Gastrocnemius medialis (tissue), 4 donors: ENCODE measurements around the gene PSMB2.

Source experiments
- CTCF ChIP-seq, 5 experiments: fragments of 450-650 bp in 3 of 5; fragments of 200-600 bp in 2 of 5; sonication (generic) in 2 of 5; IDR thresholded peaks in 4 of 5; conservative IDR thresholded peaks in 1 of 5; 1 replicate in 4 of 5; 2 replicates in 1 of 5; pipeline ENCODE4 v1.5.1; 2016 to 2019; ENCODE audit warnings: antibody characterized with exemption in 5 of 5, mild to moderate bottlenecking in 3 of 5, moderate library complexity in 3 of 5
- POLR2A ChIP-seq, 2 donors: fragments of 450-650 bp; IDR thresholded peaks; one replicate each; pipeline ENCODE4 v1.6.1; 2017; ENCODE audit warnings: antibody characterized with exemption in 2 of 2, mild to moderate bottlenecking in 2 of 2, moderate library complexity in 2 of 2

DNA sequence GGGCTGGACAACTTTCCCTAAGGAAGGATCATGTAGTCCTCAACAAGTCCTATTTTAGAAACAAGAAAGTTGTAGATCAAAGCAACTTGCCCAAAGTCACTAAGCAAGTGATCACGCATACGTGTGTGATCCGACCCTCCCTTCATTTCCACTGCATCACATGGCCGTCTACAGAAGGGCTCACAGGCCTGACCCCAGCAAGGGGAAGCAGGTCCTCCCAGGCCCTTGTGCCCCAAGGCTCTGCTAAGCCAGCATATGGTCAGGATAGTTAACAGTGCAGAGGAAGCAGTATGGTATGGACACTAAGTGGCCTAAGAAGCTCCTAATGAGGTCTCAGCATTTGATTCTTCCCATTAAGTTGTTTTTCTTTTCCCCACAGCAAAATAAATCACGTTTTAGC is 43.5 kb downstream of the PSMB2 start:
- TF ChIP-seq CTCF (IDR thresholded peaks at IDR 0.05 in 4 of 5, conservative IDR thresholded peaks at IDR 0.05 in 1 of 5) = no peak
- TF ChIP-seq POLR2A (IDR thresholded peaks at IDR 0.05) = no peak
